Loucy (cell line): Measurements from ENCODE around the gene DOCK8.

Experiments
- H2AFZ ChIP-seq: fragments of 200-600 bp; sonication (generic); 2 replicates; pipeline ENCODE4 v1.6.0; 2016; ENCODE audit warnings: antibody characterized with exemption, mild to moderate bottlenecking, low read length, moderate library complexity
- H3F3A ChIP-seq: fragments of 200-600 bp; 2 replicates; pipeline ENCODE4 v1.6.0; 2016; ENCODE audit warnings: antibody characterized with exemption, low read depth, mild to moderate bottlenecking
- H3K27me3 ChIP-seq: fragments of 200-600 bp; sonication (generic); 2 replicates; pipeline ENCODE4 v1.6.1; 2014; ENCODE audit warnings: low read length, mild to moderate bottlenecking; ENCODE audit not compliant: insufficient read depth, poor library complexity, severe bottlenecking
- H3K36me3 ChIP-seq: fragments of 200-600 bp; sonication (generic); 2 replicates; pipeline ENCODE4 v1.6.1; 2016; ENCODE audit warnings: low read length; ENCODE audit not compliant: insufficient read depth
- H3K4me1 ChIP-seq: fragments of 200-600 bp; sonication (generic); 2 replicates; pipeline ENCODE4 v1.5.1; 2014; ENCODE audit warnings: low read length, mild to moderate bottlenecking; ENCODE audit not compliant: insufficient read depth, poor library complexity, severe bottlenecking
- H3K4me2 ChIP-seq: fragments of 200-600 bp; sonication (generic); 2 replicates; pipeline ENCODE4 v1.6.0; 2014; ENCODE audit warnings: antibody characterized with exemption, low read length, low read depth, mild to moderate bottlenecking; ENCODE audit not compliant: poor library complexity, severe bottlenecking
- H3K4me3 ChIP-seq: fragments of 200-600 bp; sonication (generic); 2 replicates; pipeline ENCODE4 v1.5.1; 2014; ENCODE audit warnings: low read length, mild to moderate bottlenecking, mixed read lengths; ENCODE audit not compliant: poor library complexity, severe bottlenecking
- H3K79me2 ChIP-seq: fragments of 200-600 bp; sonication (generic); 2 replicates; pipeline ENCODE4 v1.6.1; 2014; ENCODE audit warnings: low read length; ENCODE audit not compliant: insufficient read depth
- H3K9ac ChIP-seq: fragments of 200-600 bp; sonication (generic); 2 replicates; pipeline ENCODE4 v1.6.0; 2014; ENCODE audit warnings: mild to moderate bottlenecking, low read depth, low read length, moderate library complexity; ENCODE audit not compliant: poor library complexity, severe bottlenecking
- H3K9me2 ChIP-seq: fragments of 200-600 bp; sonication (generic); replicated peaks from 2 replicates; pipeline ENCODE4 v1.6.1; 2016; ENCODE audit warnings: low read depth, low read length, mixed read lengths
- H3K9me3 ChIP-seq: fragments of 200-600 bp; sonication (generic); 2 replicates; pipeline ENCODE4 v1.6.1; 2014; ENCODE audit warnings: mild to moderate bottlenecking, antibody characterized with exemption, low read length, low read depth; ENCODE audit not compliant: insufficient read depth
- H4K20me1 ChIP-seq: fragments of 200-600 bp; sonication (generic); 2 replicates; pipeline ENCODE4 v1.6.0; 2014; ENCODE audit warnings: antibody characterized with exemption, low read length, mild to moderate bottlenecking; ENCODE audit not compliant: insufficient read depth, poor library complexity, severe bottlenecking
- EZH2phosphoT487 ChIP-seq: fragments of 200-600 bp; IDR thresholded peaks from 2 replicates; pipeline ENCODE4 v1.6.1; 2018; ENCODE audit warnings: antibody characterized with exemption, mild to moderate bottlenecking, moderate library complexity, borderline replicate concordance
- TF ChIP-seq, protein P1 (sequence below): fragments of 200-600 bp; sonication (generic); conservative IDR thresholded peaks from 2 replicates; pipeline ENCODE4 v1.5.1; 2014; ENCODE audit warnings: mild to moderate bottlenecking, antibody characterized with exemption, low read length

The DOCK8 gene

DNA sequence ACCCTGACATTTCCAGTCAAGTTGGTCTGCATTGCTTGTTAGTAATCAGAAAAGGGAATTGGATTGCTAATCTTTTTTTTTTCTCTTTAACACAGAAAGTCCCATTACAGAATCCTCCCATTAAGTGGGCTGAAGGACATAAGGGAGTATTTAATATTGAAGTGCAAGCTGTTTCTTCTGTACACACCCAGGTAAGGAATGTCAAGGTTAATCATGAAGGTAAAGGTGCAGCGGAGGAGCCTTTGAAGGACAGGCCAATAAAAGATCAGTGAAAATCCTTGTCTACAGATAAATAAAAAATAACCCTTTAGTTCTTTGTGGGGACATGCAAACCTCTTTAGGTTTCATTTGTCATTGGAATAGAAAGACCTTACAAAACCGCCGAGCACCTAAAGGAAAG, 161.4 kb downstream of the DOCK8 start:
- TF ChIP-seq EZH2phosphoT487: no peak
- TF ChIP-seq, protein P1, sequence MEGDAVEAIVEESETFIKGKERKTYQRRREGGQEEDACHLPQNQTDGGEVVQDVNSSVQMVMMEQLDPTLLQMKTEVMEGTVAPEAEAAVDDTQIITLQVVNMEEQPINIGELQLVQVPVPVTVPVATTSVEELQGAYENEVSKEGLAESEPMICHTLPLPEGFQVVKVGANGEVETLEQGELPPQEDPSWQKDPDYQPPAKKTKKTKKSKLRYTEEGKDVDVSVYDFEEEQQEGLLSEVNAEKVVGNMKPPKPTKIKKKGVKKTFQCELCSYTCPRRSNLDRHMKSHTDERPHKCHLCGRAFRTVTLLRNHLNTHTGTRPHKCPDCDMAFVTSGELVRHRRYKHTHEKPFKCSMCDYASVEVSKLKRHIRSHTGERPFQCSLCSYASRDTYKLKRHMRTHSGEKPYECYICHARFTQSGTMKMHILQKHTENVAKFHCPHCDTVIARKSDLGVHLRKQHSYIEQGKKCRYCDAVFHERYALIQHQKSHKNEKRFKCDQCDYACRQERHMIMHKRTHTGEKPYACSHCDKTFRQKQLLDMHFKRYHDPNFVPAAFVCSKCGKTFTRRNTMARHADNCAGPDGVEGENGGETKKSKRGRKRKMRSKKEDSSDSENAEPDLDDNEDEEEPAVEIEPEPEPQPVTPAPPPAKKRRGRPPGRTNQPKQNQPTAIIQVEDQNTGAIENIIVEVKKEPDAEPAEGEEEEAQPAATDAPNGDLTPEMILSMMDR: no peak
- Histone ChIP-seq H3K27me3 (no peaks in the 10 kb centered on the region), H3K9me3 (no peaks in the 10 kb centered on the region), H3K4me3 (no peak overlapping the region), H4K20me1 (no peaks in the 10 kb centered on the region), H2AFZ (no peak overlapping the region), H3K4me2 (no peak overlapping the region), H3K79me2 (no peaks in the 10 kb centered on the region), H3K4me1 (peaks cover 7% of the 10 kb centered on the region), H3F3A (no peaks in the 10 kb centered on the region), H3K9ac (no peak overlapping the region), H3K9me2 (no peaks in the 10 kb centered on the region), H3K36me3 (peaks cover 89% of the 10 kb centered on the region)

DNA sequence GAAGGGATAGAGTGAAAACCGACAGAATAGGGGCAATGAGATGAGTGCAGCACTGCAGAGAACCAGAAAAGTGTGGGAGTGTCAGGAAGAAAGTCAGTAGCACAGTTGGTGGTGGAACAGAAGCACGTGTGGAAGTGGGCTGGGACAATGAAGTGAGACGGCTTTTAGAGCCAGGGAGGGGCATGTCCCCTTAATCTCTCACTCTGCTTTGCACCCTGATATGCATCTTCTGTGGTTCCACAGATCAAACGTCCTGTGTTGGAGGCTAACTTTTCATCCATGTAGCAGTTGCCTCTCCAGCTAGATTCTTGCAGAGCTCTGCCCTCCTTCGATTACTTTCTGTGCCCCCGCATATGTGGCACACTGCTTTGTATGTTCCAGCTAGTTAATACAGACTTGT, 163.6 kb downstream of the DOCK8 start:
- H3K27me3 ChIP-seq: no peaks in the 10 kb centered on the region
- H3K4me1 ChIP-seq: peaks cover 7% of the 10 kb centered on the region
- no peak overlapping the region for H3K4me3 ChIP-seq
- no peaks in the 10 kb centered on the region for H3K9me2 ChIP-seq
- H3K4me2 ChIP-seq: peak overlapping the region; percentile 31
- no peaks in the 10 kb centered on the region for H3K79me2 ChIP-seq
- no peak overlapping the region for H2AFZ ChIP-seq
- no peaks in the 10 kb centered on the region for H4K20me1 ChIP-seq
- no peak overlapping the region for H3K9ac ChIP-seq
- peaks cover 89% of the 10 kb centered on the region for H3K36me3 ChIP-seq
- no peaks in the 10 kb centered on the region for H3F3A ChIP-seq
- no peaks in the 10 kb centered on the region for H3K9me3 ChIP-seq
- TF ChIP-seq EZH2phosphoT487: no peak
- TF ChIP-seq, protein P1: no peak

DNA sequence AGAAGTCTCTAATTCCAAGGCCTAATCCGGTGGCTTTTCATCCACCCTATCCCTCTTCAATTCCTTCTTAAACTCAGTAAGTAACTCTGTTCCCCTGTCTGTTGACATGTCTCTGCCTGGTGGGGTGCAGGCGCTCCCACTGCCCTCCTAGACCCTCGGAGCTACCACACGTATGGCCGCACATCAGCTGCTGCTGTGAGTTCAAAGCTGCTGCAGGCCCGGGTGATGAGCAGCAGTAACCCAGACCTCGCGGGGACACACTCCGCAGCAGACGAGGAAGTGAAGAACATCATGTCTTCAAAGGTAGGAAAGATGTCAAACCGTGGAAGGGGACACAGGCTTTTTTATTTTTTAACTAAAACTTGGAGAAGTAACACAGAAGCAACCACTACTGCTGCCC, 167.7 kb downstream of the DOCK8 start:
- Histone ChIP-seq H3K9me3 (no peaks in the 10 kb centered on the region), H3K36me3 (peaks cover 77% of the 10 kb centered on the region; the same call in 1 of the 2 replicates), H3K4me2 (no peak overlapping the region), H3K9ac (no peak overlapping the region), H3K79me2 (no peaks in the 10 kb centered on the region), H2AFZ (no peak overlapping the region), H3K27me3 (no peaks in the 10 kb centered on the region), H3K4me1 (peaks cover 7% of the 10 kb centered on the region), H3F3A (no peaks in the 10 kb centered on the region), H3K9me2 (no peaks in the 10 kb centered on the region), H3K4me3 (no peak overlapping the region), H4K20me1 (no peaks in the 10 kb centered on the region)
- TF ChIP-seq, protein P1: no peak
- TF ChIP-seq EZH2phosphoT487: no peak
